WTC11 (cell line): ENCODE results near the gene INHA. TPM values are rescaled to one million over a fixed set of nuclear protein-coding genes. Genes with fewer than 3 reads are reported as not detected.
A peak's percentile ranks its signal among the peaks of the same experiment; 100 is the strongest.

Experiments used
- ATAC-seq: fragments of 200-7000 bp; cut with Tn5 transposase; 2 replicates; pipeline ENCODE4 v1.10.0; 2021; ENCODE audit warnings: mild to moderate bottlenecking, moderate library complexity
- Bru-seq: library from RNA; stranded (reverse); fragments of 400-500 nt; gene quantifications from one replicate; lab custom pipeline; 2021; lab: Mats Ljungman, UMichigan
- CTCF ChIA-PET: fragments of 300-600 bp; sonication (Branson Sonifier 250); formaldehyde crosslinking; loops from one replicate; lab custom pipeline; 2021; ENCODE audit warnings: antibody characterized with exemption; lab: Charles Lee
- POLR2A ChIA-PET: fragments of 350-600 bp; sonication (Branson Sonifier 250); formaldehyde crosslinking; loops from one replicate; lab custom pipeline; 2021; ENCODE audit warnings: antibody characterized with exemption; lab: Charles Lee
- DNase-seq: peaks from one replicate; pipeline ENCODE4 v3.0.0; 2021; ENCODE audit warnings: low spot score
- H3K27ac Mint-ChIP-seq: 2 replicates; pipeline ENCODE4 v1.8.0; 2021; ENCODE audit warnings: mixed read lengths
- H3K27me3 Mint-ChIP-seq: 2 replicates; pipeline ENCODE4 v1.8.0; 2021; ENCODE audit warnings: low read depth, mild to moderate bottlenecking, moderate library complexity, mixed read lengths
- H3K36me3 Mint-ChIP-seq: 2 replicates; pipeline ENCODE4 v1.8.0; 2021; ENCODE audit warnings: mixed read lengths
- H3K4me1 Mint-ChIP-seq: 2 replicates; pipeline ENCODE4 v1.8.0; 2022; ENCODE audit warnings: mixed read lengths
- H3K4me3 Mint-ChIP-seq: 2 replicates; pipeline ENCODE4 v1.8.0; 2021; ENCODE audit warnings: mild to moderate bottlenecking, moderate library complexity, mixed read lengths
- H3K9me3 Mint-ChIP-seq: 2 replicates; pipeline ENCODE4 v1.8.0; 2021; ENCODE audit warnings: mixed read lengths
- FOXP1 ChIP-seq: sonication (generic); formaldehyde crosslinking; IDR thresholded peaks from 2 replicates; pipeline ENCODE4 v1.8.0; 2022; ENCODE audit warnings: missing genetic modification reagents, mild to moderate bottlenecking, moderate library complexity, borderline replicate concordance
- ZBTB21 ChIP-seq: sonication (generic); formaldehyde crosslinking; IDR thresholded peaks from 2 replicates; pipeline ENCODE4 v1.8.1; 2023; ENCODE audit warnings: mild to moderate bottlenecking, missing genetic modification reagents, borderline replicate concordance
- ZNF281 ChIP-seq: sonication (generic); formaldehyde crosslinking; IDR thresholded peaks from 2 replicates; pipeline ENCODE4 v1.8.0; 2023; ENCODE audit warnings: mild to moderate bottlenecking, missing genetic modification reagents
- ZNF423 ChIP-seq: fragments of 250-450 bp; sonication (Bioruptor Pico); IDR thresholded peaks from 2 replicates; pipeline ENCODE4 v2.1.2; 2022; ENCODE audit warnings: mild to moderate bottlenecking, moderate library complexity
- ZSCAN18 ChIP-seq: fragments of 250-450 bp; sonication (Bioruptor Pico); IDR thresholded peaks from 2 replicates; pipeline ENCODE4 v2.1.2; 2022; ENCODE audit warnings: mild to moderate bottlenecking, moderate library complexity
- long read RNA-seq, 3 experiments: library from RNA in 1 of 3; library from capped mRNA in 1 of 3; library from polyadenylated mRNA in 1 of 3; unstranded in 2 of 3; stranded (forward) in 1 of 3; transcript quantifications; one replicate each; pipeline ENCODE4 v2.0.0, GENCODE V29; 2021
- total RNA-seq: library from RNA; stranded (reverse); gene quantifications from 3 replicates; pipeline ENCODE4 v1.2.3, GENCODE V29; 2021
- TF ChIP-seq, protein P1 (sequence below): fragments of 250-450 bp; sonication (Bioruptor Pico); IDR thresholded peaks from 2 replicates; pipeline ENCODE4 v1.9.0; 2021; ENCODE audit warnings: moderate library complexity, mild to moderate bottlenecking, inconsistent platforms, borderline replicate concordance
- TF ChIP-seq, protein P2 (sequence below): sonication (generic); formaldehyde crosslinking; IDR thresholded peaks from 2 replicates; pipeline ENCODE4 v1.8.0; 2022; ENCODE audit warnings: mild to moderate bottlenecking, missing genetic modification reagents
- TF ChIP-seq, protein P3 (sequence below): fragments of 200-600 bp; IDR thresholded peaks from 2 replicates; pipeline ENCODE4 v1.8.0; 2022; ENCODE audit warnings: antibody characterized with exemption
- TF ChIP-seq, protein P4 (sequence below): sonication (generic); formaldehyde crosslinking; IDR thresholded peaks from 2 replicates; pipeline ENCODE4 v1.8.1; 2023; ENCODE audit warnings: mild to moderate bottlenecking, moderate library complexity, missing genetic modification reagents
- TF ChIP-seq, protein P5 (sequence below): sonication (generic); formaldehyde crosslinking; IDR thresholded peaks from 2 replicates; pipeline ENCODE4 v1.8.0; 2022; ENCODE audit warnings: mild to moderate bottlenecking, missing genetic modification reagents

Gene INHA
- total RNA-seq: 1.1 to 1.8 TPM (median 1.4 TPM) in 3 replicates
- percentile 33 among the genes with signal in this experiment for Bru-seq, nascent RNA
- long read RNA-seq, experiment 1, partial matches to known transcripts: 0 of 1 reads
- long read RNA-seq, experiment 1, other reads (novel, unspliced or antisense): 0 of 1 reads
- long read RNA-seq, experiment 2, partial matches to known transcripts: 0 of 3 reads
- long read RNA-seq, experiment 2, other reads (novel, unspliced or antisense): 1 of 3 reads
- long read RNA-seq, experiment 3: 0 reads

DNA sequence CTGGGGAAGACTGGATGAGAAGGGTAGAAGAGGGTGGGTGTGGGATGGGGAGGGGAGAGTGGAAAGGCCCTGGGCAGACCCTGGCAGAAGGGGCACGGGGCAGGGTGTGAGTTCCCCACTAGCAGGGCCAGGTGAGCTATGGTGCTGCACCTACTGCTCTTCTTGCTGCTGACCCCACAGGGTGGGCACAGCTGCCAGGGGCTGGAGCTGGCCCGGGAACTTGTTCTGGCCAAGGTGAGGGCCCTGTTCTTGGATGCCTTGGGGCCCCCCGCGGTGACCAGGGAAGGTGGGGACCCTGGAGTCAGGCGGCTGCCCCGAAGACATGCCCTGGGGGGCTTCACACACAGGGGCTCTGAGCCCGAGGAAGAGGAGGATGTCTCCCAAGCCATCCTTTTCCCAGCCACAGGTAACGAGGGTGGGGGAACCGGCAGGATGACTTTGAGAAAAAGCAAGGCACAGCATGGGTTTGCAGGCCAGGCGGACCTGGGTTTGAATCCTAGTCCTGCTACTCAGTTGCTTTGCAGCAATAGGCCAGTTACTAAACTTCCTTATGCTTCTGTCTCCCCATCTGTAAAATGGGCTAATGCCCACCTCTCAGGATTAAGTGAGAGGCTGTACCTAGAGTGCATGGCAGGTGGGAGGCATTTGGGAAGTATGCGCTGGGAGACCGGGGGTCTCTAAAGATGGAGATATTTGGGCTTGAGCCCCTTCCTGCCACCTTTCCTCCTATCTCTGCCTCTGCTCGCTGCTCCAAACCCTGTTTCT is at the start of gene INHA:
Gene INHA, plus strand, starts transcription at position 74 of the 765 bp plus-strand sequence. Its CDS starts 65 bp downstream, at position 139.
- DNase-seq (no peak), ATAC-seq (no peak)
- H3K36me3 Mint-ChIP-seq: peaks cover 22% of the 10 kb centered on the region
- no peaks in the 10 kb centered on the region for H3K9me3 Mint-ChIP-seq
- peaks cover 32% of the 10 kb centered on the region for H3K27me3 Mint-ChIP-seq
- CTCF ChIA-PET: interaction anchor here (1.0 to 4.8 kb wide), 7 partner anchors 11 to 123 kb away, joined by 3 to 66 read pairs (median 9); partner anchors contain the start of genes CHPF and STK11IP
- H3K4me1 Mint-ChIP-seq: peaks cover 67% of the 10 kb centered on the region
- H3K4me3 Mint-ChIP-seq: peak within 1 kb of the TSS; percentile 48
- H3K27ac Mint-ChIP-seq: peak within 1 kb of the TSS; percentile 90
- TF ChIP-seq, protein P1, sequence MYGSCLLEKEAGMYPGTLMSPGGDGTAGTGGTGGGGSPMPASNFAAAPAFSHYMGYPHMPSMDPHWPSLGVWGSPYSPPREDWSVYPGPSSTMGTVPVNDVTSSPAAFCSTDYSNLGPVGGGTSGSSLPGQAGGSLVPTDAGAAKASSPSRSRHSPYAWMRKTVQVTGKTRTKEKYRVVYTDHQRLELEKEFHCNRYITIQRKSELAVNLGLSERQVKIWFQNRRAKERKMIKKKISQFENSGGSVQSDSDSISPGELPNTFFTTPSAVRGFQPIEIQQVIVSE (CRISPR knock-in tag): no peak
- TF ChIP-seq ZNF281 (CRISPR knock-in tag): 0 out of 2 replicates have a peak, but pooled peaks have one; percentile 3
- TF ChIP-seq, protein P2, sequence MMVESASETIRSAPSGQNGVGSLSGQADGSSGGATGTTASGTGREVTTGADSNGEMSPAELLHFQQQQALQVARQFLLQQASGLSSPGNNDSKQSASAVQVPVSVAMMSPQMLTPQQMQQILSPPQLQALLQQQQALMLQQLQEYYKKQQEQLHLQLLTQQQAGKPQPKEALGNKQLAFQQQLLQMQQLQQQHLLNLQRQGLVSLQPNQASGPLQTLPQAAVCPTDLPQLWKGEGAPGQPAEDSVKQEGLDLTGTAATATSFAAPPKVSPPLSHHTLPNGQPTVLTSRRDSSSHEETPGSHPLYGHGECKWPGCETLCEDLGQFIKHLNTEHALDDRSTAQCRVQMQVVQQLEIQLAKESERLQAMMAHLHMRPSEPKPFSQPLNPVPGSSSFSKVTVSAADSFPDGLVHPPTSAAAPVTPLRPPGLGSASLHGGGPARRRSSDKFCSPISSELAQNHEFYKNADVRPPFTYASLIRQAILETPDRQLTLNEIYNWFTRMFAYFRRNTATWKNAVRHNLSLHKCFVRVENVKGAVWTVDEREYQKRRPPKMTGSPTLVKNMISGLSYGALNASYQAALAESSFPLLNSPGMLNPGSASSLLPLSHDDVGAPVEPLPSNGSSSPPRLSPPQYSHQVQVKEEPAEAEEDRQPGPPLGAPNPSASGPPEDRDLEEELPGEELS (CRISPR knock-in tag): peak; percentile 32; the same call in 1 of the 2 replicates
- POLR2A ChIA-PET: interaction anchor here (1.6 to 1.9 kb wide), 3 partner anchors 12 to 24 kb away, joined by 9 to 29 read pairs (median 24); partner anchors contain the start of gene STK11IP

- Mint-ChIP-seq H3K9me3 (no peaks in the 10 kb centered on the region), H3K4me1 (peaks cover 64% of the 10 kb centered on the region), H3K4me3 (peak overlapping the region; percentile 71), H3K36me3 (no peaks in the 10 kb centered on the region), H3K27me3 (peaks cover 31% of the 10 kb centered on the region), H3K27ac (no peak overlapping the region)
- DNase-seq (peak; percentile 56), ATAC-seq (peak; percentile 12)
- POLR2A ChIA-PET: interaction anchor here (1.2 kb wide), 1 partner anchor 30 kb away, joined by 3 read pairs; no protein-coding TSS in a partner anchor
- CTCF ChIA-PET: interaction anchor here (0.6 to 41.3 kb wide), 29 partner anchors 8 to 652 kb away, joined by 3 to 2316 read pairs (median 5); partner anchors contain the start of genes ASIC4, DNPEP, GMPPA and SPEG
- TF ChIP-seq ZNF423 (peak; percentile 93), ZSCAN18 (CRISPR knock-in tag) (0 out of 2 replicates have a peak, but pooled peaks have one; percentile 11), FOXP1 (CRISPR knock-in tag) (no peak), ZBTB21 (CRISPR knock-in tag) (no peak)
- TF ChIP-seq, protein P3, sequence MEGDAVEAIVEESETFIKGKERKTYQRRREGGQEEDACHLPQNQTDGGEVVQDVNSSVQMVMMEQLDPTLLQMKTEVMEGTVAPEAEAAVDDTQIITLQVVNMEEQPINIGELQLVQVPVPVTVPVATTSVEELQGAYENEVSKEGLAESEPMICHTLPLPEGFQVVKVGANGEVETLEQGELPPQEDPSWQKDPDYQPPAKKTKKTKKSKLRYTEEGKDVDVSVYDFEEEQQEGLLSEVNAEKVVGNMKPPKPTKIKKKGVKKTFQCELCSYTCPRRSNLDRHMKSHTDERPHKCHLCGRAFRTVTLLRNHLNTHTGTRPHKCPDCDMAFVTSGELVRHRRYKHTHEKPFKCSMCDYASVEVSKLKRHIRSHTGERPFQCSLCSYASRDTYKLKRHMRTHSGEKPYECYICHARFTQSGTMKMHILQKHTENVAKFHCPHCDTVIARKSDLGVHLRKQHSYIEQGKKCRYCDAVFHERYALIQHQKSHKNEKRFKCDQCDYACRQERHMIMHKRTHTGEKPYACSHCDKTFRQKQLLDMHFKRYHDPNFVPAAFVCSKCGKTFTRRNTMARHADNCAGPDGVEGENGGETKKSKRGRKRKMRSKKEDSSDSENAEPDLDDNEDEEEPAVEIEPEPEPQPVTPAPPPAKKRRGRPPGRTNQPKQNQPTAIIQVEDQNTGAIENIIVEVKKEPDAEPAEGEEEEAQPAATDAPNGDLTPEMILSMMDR: 0 out of 2 replicates have a peak, but pooled peaks have one; percentile 43
- TF ChIP-seq, protein P4, sequence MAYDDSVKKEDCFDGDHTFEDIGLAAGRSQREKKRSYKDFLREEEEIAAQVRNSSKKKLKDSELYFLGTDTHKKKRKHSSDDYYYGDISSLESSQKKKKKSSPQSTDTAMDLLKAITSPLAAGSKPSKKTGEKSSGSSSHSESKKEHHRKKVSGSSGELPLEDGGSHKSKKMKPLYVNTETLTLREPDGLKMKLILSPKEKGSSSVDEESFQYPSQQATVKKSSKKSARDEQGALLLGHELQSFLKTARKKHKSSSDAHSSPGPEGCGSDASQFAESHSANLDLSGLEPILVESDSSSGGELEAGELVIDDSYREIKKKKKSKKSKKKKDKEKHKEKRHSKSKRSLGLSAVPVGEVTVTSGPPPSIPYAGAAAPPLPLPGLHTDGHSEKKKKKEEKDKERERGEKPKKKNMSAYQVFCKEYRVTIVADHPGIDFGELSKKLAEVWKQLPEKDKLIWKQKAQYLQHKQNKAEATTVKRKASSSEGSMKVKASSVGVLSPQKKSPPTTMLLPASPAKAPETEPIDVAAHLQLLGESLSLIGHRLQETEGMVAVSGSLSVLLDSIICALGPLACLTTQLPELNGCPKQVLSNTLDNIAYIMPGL: 0 out of 2 replicates have a peak, but pooled peaks have one; percentile 21
- TF ChIP-seq, protein P5, sequence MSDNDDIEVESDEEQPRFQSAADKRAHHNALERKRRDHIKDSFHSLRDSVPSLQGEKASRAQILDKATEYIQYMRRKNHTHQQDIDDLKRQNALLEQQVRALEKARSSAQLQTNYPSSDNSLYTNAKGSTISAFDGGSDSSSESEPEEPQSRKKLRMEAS (CRISPR knock-in tag): no peak; the same call in 1 of the 2 replicates
- TF ChIP-seq, all 79 proteins: peak for 4
Measured at GRCh38 chr2:219523031-219523671, 49.0 kb upstream of the INHA start.
